ENCODE results near the gene GFPT1. TPM values are rescaled to one million over a fixed set of nuclear protein-coding genes. Genes with fewer than 3 reads are reported as not detected.
"Not testable (repeated sequence)": the region's sequence is repeated elsewhere in the genome, so short reads cannot be mapped to it uniquely, and the experiment has no call there.

GFPT1 gene
- total RNA-seq, result 10 to 100 TPM; 21.7 to 22.8 TPM

DNA sequence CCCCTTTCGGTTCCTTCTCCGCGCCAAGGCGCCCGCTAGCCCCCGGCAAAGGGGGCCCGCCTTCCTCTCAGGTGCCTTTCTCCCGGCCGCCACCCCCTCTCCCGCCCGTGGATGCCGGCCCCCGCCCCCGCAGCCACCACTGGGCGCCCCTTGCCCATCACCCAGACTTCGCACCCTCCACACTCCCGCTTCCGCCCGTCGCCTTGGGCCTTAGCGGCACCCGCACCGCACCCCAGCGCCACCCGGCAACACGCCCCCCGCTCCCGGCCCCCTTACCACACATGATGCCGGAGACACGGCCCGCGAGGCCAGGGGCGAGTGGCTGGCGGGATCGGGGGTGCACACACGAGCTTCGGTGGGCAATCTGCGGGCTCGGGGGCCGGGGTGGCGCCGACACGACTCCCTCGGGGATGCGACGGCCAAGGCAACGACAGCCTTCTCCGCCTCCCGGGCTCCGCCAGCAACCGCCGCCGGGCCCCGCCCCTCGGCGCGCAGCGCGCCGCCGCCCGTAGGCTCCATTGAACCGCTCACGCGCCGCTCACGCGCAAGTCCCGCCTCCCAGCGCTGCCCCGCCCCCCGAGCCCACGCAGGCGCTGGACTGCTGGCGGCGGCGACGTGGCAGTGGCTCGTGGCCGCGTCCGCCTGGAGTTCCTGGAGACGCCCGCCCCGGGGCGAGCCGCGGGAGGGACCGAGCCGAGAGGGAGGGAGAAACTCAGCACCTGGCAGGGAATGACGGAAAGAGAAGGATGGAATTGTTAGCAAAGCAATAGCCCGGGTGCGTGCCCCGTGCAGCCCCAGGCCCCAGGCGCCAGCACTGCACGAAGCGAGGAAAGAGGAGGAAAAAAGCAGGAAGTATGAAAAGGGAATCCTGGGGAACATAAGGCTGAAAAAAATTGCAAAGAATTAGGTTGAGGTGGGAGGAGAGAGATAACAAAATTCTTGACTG is at the start of gene GFPT1:
Gene GFPT1, minus strand, starts transcription at position 439 of the 946 bp plus-strand sequence. Its CDS starts 156 bp downstream, at position 283.
- DNase-seq, result peak; percentile 94
- peaks cover 6% of the 10 kb centered on the region for H3K36me3 Mint-ChIP-seq
- peaks cover 37% of the 10 kb centered on the region for H3K4me1 Mint-ChIP-seq

GRCh38 chr2:69436596-69436937 is 49.5 kb upstream of the GFPT1 start:
- peak overlapping the region; percentile 91 for H3K27ac Mint-ChIP-seq
- no peaks in the 10 kb centered on the region for H3K9me3 Mint-ChIP-seq (ENCODE audit: low read depth)
- H3K27me3 Mint-ChIP-seq, result no peaks in the 10 kb centered on the region
- CTCF ChIA-PET, result interaction anchor here (0.8 to 2.5 kb wide), 23 partner anchors 10 to 867 kb away, joined by 3 to 13 read pairs (median 4); partner anchors contain the start of gene SNRPG
- peaks cover 24% of the 10 kb centered on the region for H3K4me1 Mint-ChIP-seq
- peaks cover 13% of the 10 kb centered on the region for H3K36me3 Mint-ChIP-seq
- peak overlapping the region; percentile 95 for H3K4me3 Mint-ChIP-seq
- DNase-seq, result no peak
- peak; percentile 6 for ATAC-seq

More for the DNA sequence above, at the start of gene GFPT1:
- H3K4me3 Mint-ChIP-seq, result peak within 1 kb of the TSS; percentile 88
- H3K9me3 Mint-ChIP-seq (ENCODE audit: low read depth), result no peaks in the 10 kb centered on the region
- CTCF ChIA-PET, result interaction anchor here (0.9 to 3.1 kb wide), 4 partner anchors 12 to 178 kb away, joined by 3 to 20 read pairs (median 6); partner anchors contain the start of gene NFU1
- peak within 1 kb of the TSS; percentile 90 for H3K27ac Mint-ChIP-seq
- no peaks in the 10 kb centered on the region for H3K27me3 Mint-ChIP-seq
- ATAC-seq, result peak; percentile 96

DNA sequence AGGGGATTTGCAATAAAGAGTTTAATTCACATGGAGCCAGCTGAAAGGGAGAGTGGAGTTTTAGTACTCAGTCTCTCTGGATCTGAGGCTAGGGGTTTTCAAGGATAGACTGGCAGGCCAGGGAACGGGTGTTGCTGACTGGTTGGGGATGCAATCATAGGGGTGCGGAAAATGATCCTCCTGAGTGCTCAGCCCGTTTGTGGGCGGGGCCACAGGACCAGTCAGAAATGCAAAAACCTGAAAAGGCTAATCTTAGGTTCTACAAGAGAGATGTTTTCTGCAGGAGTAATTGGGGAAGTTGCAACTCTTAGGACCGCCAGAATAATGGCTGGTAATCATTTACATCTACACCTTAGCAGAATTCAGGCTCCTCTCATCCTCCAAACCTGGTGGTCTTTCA is 47.7 kb upstream of the GFPT1 start:
- no peak overlapping the region for H3K27ac Mint-ChIP-seq
- H3K9me3 Mint-ChIP-seq (ENCODE audit: low read depth), result no peaks in the 10 kb centered on the region
- peaks cover 24% of the 10 kb centered on the region for H3K4me1 Mint-ChIP-seq
- CTCF ChIA-PET, result interaction anchor here (0.9 kb wide), 1 partner anchor 59 kb away, joined by 3 read pairs; no protein-coding TSS in a partner anchor
- ATAC-seq (no peak), DNase-seq (no peak)
- peaks cover 15% of the 10 kb centered on the region for H3K36me3 Mint-ChIP-seq
- no peak overlapping the region for H3K4me3 Mint-ChIP-seq
- H3K27me3 Mint-ChIP-seq, result no peaks in the 10 kb centered on the region

DNA sequence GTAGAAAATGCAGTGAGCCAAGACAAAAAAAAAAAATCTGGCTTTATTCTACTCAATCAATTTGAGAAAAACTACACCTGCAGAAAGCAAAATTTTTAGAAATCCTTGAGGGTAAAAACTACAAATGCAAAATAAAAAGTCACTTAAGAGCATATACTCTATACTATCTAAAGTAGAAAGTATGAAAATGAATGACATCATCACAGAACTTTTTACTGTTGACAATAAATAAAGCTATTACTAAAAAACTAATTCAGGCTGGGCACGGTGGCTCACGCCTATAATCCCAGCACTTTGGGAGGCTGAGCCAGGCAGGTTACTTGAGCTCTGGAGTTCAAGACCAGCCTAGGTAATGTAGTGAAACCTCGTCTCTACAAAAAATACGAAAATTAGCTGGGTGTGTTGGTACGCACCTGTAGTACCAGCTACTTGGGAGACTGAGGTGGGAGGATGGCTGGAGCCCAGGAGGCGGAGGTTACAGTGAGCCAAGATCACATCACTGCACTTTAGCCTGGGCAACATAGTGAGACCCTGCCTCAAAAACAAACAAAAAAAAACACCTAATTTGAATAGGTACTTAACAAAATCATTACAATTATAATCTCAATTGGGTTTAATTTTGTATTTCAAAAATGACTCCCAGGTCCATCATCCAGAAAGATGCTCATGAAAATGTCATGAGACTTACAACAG is 42.6 kb upstream of the GFPT1 start:
- DNase-seq (no peak), ATAC-seq (no peak)
- peaks cover 3% of the 10 kb centered on the region for H3K4me1 Mint-ChIP-seq
- H3K4me3 Mint-ChIP-seq, result no peak overlapping the region
- no peak overlapping the region for H3K27ac Mint-ChIP-seq
- CTCF ChIA-PET, result interaction anchor here (0.8 kb wide), 1 partner anchor 8 kb away, joined by 3 read pairs; no protein-coding TSS in a partner anchor
- peaks cover 13% of the 10 kb centered on the region for H3K36me3 Mint-ChIP-seq
- no peaks in the 10 kb centered on the region for H3K9me3 Mint-ChIP-seq (ENCODE audit: low read depth)
- no peaks in the 10 kb centered on the region for H3K27me3 Mint-ChIP-seq

DNA sequence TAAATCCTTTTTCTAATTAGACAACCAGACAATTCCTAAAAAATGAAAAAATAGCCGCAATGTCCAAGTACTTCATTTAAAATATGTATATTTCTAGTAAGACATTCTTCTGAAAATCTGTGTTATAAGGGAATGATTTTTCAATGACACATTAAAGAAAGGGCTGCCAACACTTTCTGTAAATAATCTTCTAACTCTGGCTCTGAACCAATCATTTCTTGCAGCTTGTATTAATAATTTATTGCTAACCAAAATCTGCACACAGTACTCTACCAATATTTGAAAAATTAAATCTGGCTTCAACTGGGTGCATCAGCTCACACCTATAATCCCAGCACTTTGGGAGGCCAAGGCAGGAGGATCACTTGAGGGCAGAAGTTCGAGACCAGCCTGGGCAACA is 42.0 kb upstream of the GFPT1 start:
- peaks cover 11% of the 10 kb centered on the region for H3K36me3 Mint-ChIP-seq
- no peak overlapping the region for H3K27ac Mint-ChIP-seq
- H3K27me3 Mint-ChIP-seq, result no peaks in the 10 kb centered on the region
- no peak overlapping the region for H3K4me3 Mint-ChIP-seq
- CTCF ChIA-PET, result interaction anchor here (0.8 kb wide), 1 partner anchor 8 kb away, joined by 3 read pairs; no protein-coding TSS in a partner anchor
- no peak for ATAC-seq
- H3K4me1 Mint-ChIP-seq, result no peaks in the 10 kb centered on the region
- H3K9me3 Mint-ChIP-seq (ENCODE audit: low read depth), result no peaks in the 10 kb centered on the region
- DNase-seq, result no peak

DNA sequence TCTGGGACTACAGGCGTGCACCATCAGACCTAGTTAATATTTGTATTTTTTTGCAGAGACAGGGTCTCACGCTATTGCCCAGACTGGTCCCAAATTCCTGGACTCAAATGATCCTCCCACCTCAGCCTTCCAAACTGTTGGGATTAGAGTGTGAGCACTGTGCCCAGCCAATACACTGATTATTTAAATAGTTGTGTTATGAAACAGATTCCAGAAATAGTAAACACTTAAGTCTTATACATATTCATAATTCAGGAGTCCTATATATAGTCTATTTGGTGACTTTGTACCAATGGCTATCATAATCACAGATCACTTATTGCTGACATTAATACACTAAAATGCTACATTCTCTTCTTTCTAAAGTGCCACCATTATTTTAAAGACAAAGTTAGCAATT is 37.4 kb upstream of the GFPT1 start:
- Mint-ChIP-seq H3K4me3 (no peak overlapping the region), H3K4me1 (peaks cover 5% of the 10 kb centered on the region), H3K36me3 (peaks cover 23% of the 10 kb centered on the region), H3K27me3 (no peaks in the 10 kb centered on the region), H3K27ac (no peak overlapping the region), H3K9me3 (ENCODE audit: low read depth) (no peaks in the 10 kb centered on the region)
- ATAC-seq, result no peak
- CTCF ChIA-PET, result no interaction called here
- DNase-seq, result no peak

GRCh38 chr2:69422198-69422597 is 35.2 kb upstream of the GFPT1 start:
- ATAC-seq, result no peak
- Mint-ChIP-seq H3K36me3 (peaks cover 23% of the 10 kb centered on the region), H3K27me3 (no peaks in the 10 kb centered on the region), H3K4me1 (peaks cover 5% of the 10 kb centered on the region), H3K9me3 (ENCODE audit: low read depth) (no peaks in the 10 kb centered on the region), H3K27ac (peak overlapping the region; percentile 28), H3K4me3 (no peak overlapping the region)
- CTCF ChIA-PET, result no interaction called here
- no peak for DNase-seq

GRCh38 chr2:69419111-69419510 is 32.1 kb upstream of the GFPT1 start:
- H3K36me3 Mint-ChIP-seq, result peaks cover 25% of the 10 kb centered on the region
- H3K4me3 Mint-ChIP-seq; H3K27ac Mint-ChIP-seq; H3K4me1 Mint-ChIP-seq; H3K27me3 Mint-ChIP-seq; ATAC-seq; DNase-seq; H3K9me3 Mint-ChIP-seq (ENCODE audit: low read depth): not testable (repeated sequence)
- CTCF ChIA-PET, result interaction anchor here (1.7 kb wide), 1 partner anchor 18 kb away, joined by 12 read pairs; the partner anchor contains the start of gene NFU1

GRCh38 chr2:69416147-69416546 is 29.1 kb upstream of the GFPT1 start:
- Mint-ChIP-seq H3K36me3 (peaks cover 19% of the 10 kb centered on the region), H3K27ac (no peak overlapping the region), H3K27me3 (no peaks in the 10 kb centered on the region), H3K4me1 (peaks cover 1% of the 10 kb centered on the region), H3K9me3 (ENCODE audit: low read depth) (no peaks in the 10 kb centered on the region), H3K4me3 (no peak overlapping the region)
- CTCF ChIA-PET, result no interaction called here
- DNase-seq (no peak), ATAC-seq (no peak)

GRCh38 chr2:69411120-69411519 is 24.1 kb upstream of the GFPT1 start:
- CTCF ChIA-PET, result no interaction called here
- no peak overlapping the region for H3K27ac Mint-ChIP-seq

DNA sequence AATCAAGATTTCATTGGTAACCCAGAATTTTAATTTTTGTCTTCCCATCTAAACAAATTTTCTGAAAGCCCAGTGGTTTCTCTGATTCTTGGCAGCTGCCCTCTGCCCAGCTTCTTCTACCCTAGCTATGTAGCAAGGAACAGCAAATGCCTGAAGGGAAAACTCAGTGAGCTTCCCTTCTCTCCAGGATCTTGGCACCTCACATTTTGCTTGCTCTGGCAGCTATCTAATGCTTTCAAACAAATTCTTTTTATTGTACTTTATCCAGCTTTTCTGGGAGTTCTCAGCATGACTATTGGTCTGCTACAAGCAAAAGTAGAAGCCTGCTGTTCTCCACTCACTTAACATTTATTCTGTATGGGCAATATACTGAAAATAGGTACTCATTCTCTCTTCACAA is 18.3 kb upstream of the GFPT1 start:
- no peak overlapping the region for H3K4me3 Mint-ChIP-seq
- DNase-seq (no peak), ATAC-seq (no peak)
- CTCF ChIA-PET, result no interaction called here
- peaks cover 2% of the 10 kb centered on the region for H3K9me3 Mint-ChIP-seq (ENCODE audit: low read depth)
- no peaks in the 10 kb centered on the region for H3K4me1 Mint-ChIP-seq
- no peak overlapping the region for H3K27ac Mint-ChIP-seq
- H3K36me3 Mint-ChIP-seq, result peaks cover 40% of the 10 kb centered on the region
- H3K27me3 Mint-ChIP-seq, result no peaks in the 10 kb centered on the region

More at GRCh38 chr2:69411120-69411519, 24.1 kb upstream of the GFPT1 start:
- Mint-ChIP-seq H3K27me3 (no peaks in the 10 kb centered on the region), H3K36me3 (peaks cover 18% of the 10 kb centered on the region), H3K4me3 (no peak overlapping the region), H3K4me1 (peaks cover 2% of the 10 kb centered on the region), H3K9me3 (ENCODE audit: low read depth) (no peaks in the 10 kb centered on the region)
- no peak for ATAC-seq
- DNase-seq, result no peak

- H3K9me3 Mint-ChIP-seq (ENCODE audit: low read depth), result peaks cover 2% of the 10 kb centered on the region
- H3K27ac Mint-ChIP-seq, result no peak overlapping the region
- CTCF ChIA-PET, result no interaction called here
- no peak for ATAC-seq
- H3K36me3 Mint-ChIP-seq, result peaks cover 29% of the 10 kb centered on the region
- DNase-seq, result no peak
- no peak overlapping the region for H3K4me3 Mint-ChIP-seq
- H3K27me3 Mint-ChIP-seq, result no peaks in the 10 kb centered on the region
- H3K4me1 Mint-ChIP-seq, result no peaks in the 10 kb centered on the region
These were observed 13.1 kb upstream of the GFPT1 start for GRCh38 chr2:69400121-69400520.

GRCh38 chr2:69397234-69397633 is 10.2 kb upstream of the GFPT1 start:
- no peak for DNase-seq
- CTCF ChIA-PET, result no interaction called here
- peaks cover 27% of the 10 kb centered on the region for H3K36me3 Mint-ChIP-seq
- H3K4me3 Mint-ChIP-seq, result no peak overlapping the region
- no peak for ATAC-seq
- no peak overlapping the region for H3K27ac Mint-ChIP-seq
- H3K4me1 Mint-ChIP-seq, result no peaks in the 10 kb centered on the region
- no peaks in the 10 kb centered on the region for H3K27me3 Mint-ChIP-seq
- H3K9me3 Mint-ChIP-seq (ENCODE audit: low read depth), result no peaks in the 10 kb centered on the region

Data from activated CD8-positive, alpha-beta memory T cell treated with anti-CD3 and anti-CD28 coated beads, Interleukin-2, amount 10 ng/mL, durations not matched to agents 7 days and 5 days (primary cell).